GM23338 (cell line): ENCODE data around the gene GRIN2C. TPM values are rescaled to one million over a fixed set of nuclear protein-coding genes. Genes with fewer than 3 reads are reported as not detected.

Source experiments
- ATAC-seq: fragments of 200-7000 bp; cut with Tn5 transposase; 3 replicates; pipeline ENCODE4 v1.9.1; 2020
- DNase-seq: peaks from one replicate; pipeline ENCODE4 v3.0.0-alpha.2; 2015; ENCODE audit warnings: low spot score
- H2AFZ ChIP-seq: fragments of 200-600 bp; sonication (generic); 2 replicates; pipeline ENCODE4 v1.8.0; 2016; ENCODE audit warnings: antibody characterized with exemption, mild to moderate bottlenecking, moderate library complexity
- H3F3A ChIP-seq: fragments of 200-600 bp; sonication (generic); replicated peaks from 2 replicates; pipeline ENCODE4 v1.8.0; 2017; ENCODE audit warnings: antibody characterized with exemption, mixed run types, low read depth
- H3K27ac ChIP-seq: fragments of 200-600 bp; sonication (generic); 2 replicates; pipeline ENCODE4 v1.6.1; 2016; ENCODE audit warnings: low read depth
- H3K27me3 ChIP-seq: fragments of 200-600 bp; sonication (generic); 2 replicates; pipeline ENCODE4 v1.8.0; 2016; ENCODE audit warnings: mild to moderate bottlenecking, mixed run types, moderate library complexity; ENCODE audit not compliant: insufficient read depth
- H3K36me3 ChIP-seq: fragments of 200-600 bp; sonication (generic); 2 replicates; pipeline ENCODE4 v1.8.0; 2016; ENCODE audit warnings: mild to moderate bottlenecking; ENCODE audit not compliant: insufficient read depth
- H3K4me1 ChIP-seq: fragments of 200-600 bp; sonication (generic); 2 replicates; pipeline ENCODE4 v1.8.0; 2016; ENCODE audit warnings: mild to moderate bottlenecking, moderate library complexity; ENCODE audit not compliant: insufficient read depth
- H3K4me2 ChIP-seq: fragments of 200-600 bp; sonication (generic); 2 replicates; pipeline ENCODE4 v1.7.1; 2017; ENCODE audit warnings: mixed run types
- H3K4me3 ChIP-seq: fragments of 200-600 bp; sonication (generic); 2 replicates; pipeline ENCODE4 v1.6.1; 2016; ENCODE audit warnings: mixed run types
- H3K79me2 ChIP-seq: fragments of 200-600 bp; sonication (generic); replicated peaks from 2 replicates; pipeline ENCODE4 v1.8.0; 2017; ENCODE audit warnings: mild to moderate bottlenecking; ENCODE audit not compliant: insufficient read depth
- H3K9me2 ChIP-seq: fragments of 200-600 bp; sonication (generic); 2 replicates; pipeline ENCODE4 v1.8.0; 2017; ENCODE audit not compliant: insufficient read depth
- H4K20me1 ChIP-seq: fragments of 200-600 bp; sonication (generic); replicated peaks from 2 replicates; pipeline ENCODE4 v1.8.0; 2017; ENCODE audit warnings: mild to moderate bottlenecking; ENCODE audit not compliant: insufficient read depth
- H3K27ac Mint-ChIP-seq: 2 replicates; pipeline ENCODE4 v1.8.0; 2020; ENCODE audit warnings: inconsistent platforms, mild to moderate bottlenecking, moderate library complexity, mixed read lengths
- H3K27me3 Mint-ChIP-seq: 3 replicates; pipeline ENCODE4 v1.8.0; 2022; ENCODE audit warnings: low read depth, mild to moderate bottlenecking, moderate library complexity, mixed read lengths, inconsistent platforms; ENCODE audit not compliant: insufficient read depth, poor library complexity
- H3K36me3 Mint-ChIP-seq: 3 replicates; pipeline ENCODE4 v1.8.0; 2021; ENCODE audit warnings: low read depth, mild to moderate bottlenecking, inconsistent platforms, moderate library complexity, mixed read lengths
- H3K4me1 Mint-ChIP-seq: 3 replicates; pipeline ENCODE4 v1.8.0; 2020; ENCODE audit warnings: mild to moderate bottlenecking, inconsistent platforms, mixed read lengths
- H3K4me3 Mint-ChIP-seq: 3 replicates; pipeline ENCODE4 v1.8.0; 2021; ENCODE audit warnings: moderate library complexity, mild to moderate bottlenecking, inconsistent platforms, mixed read lengths
- H3K9me3 Mint-ChIP-seq: 3 replicates; pipeline ENCODE4 v1.8.0; 2020; ENCODE audit warnings: moderate library complexity, mild to moderate bottlenecking, inconsistent platforms, mixed read lengths
- EZH2phosphoT487 ChIP-seq: fragments of 200-600 bp; sonication (generic); IDR thresholded peaks from one replicate; pipeline ENCODE4 v1.8.1; 2018; ENCODE audit warnings: antibody characterized with exemption; ENCODE audit not compliant: unreplicated experiment
- JUNB ChIP-seq: IDR thresholded peaks from one replicate; pipeline ENCODE4 v1.6.1; 2016; ENCODE audit warnings: antibody characterized with exemption; ENCODE audit not compliant: unreplicated experiment
- NANOG ChIP-seq: IDR thresholded peaks from 2 replicates; pipeline ENCODE4 v1.6.1; 2016; ENCODE audit warnings: antibody characterized with exemption, borderline replicate concordance
- POLR2AphosphoS5 ChIP-seq: IDR thresholded peaks from 2 replicates; pipeline ENCODE4 v1.6.1; 2016; ENCODE audit warnings: antibody characterized with exemption, low read depth
- ZNF114 ChIP-seq: fragments of 250-450 bp; sonication (Bioruptor Pico); IDR thresholded peaks from 2 replicates; pipeline ENCODE4 v1.5.0; 2020; ENCODE audit warnings: mild to moderate bottlenecking, moderate library complexity
- ZNF331 ChIP-seq: fragments of 250-450 bp; sonication (Bioruptor Pico); IDR thresholded peaks from 2 replicates; pipeline ENCODE4 v1.5.0; 2020; ENCODE audit warnings: low read depth, mild to moderate bottlenecking, moderate library complexity
- polyA plus RNA-seq: library from polyadenylated mRNA; unstranded; fragments of >200 nt; fragmentation: Nextera tagmentation; extraction: Ambion mirVana; gene quantifications from 2 replicates; pipeline ENCODE4 v1.2.1, GENCODE V29; 2016
- total RNA-seq: library from RNA; depleted of rRNA; stranded (reverse); fragments of >200 nt; shearing (Covaris generic); gene quantifications from 2 replicates; pipeline ENCODE4 v1.2.3, GENCODE V29; 2014
- TF ChIP-seq, protein P1 (sequence below), 2 experiments: fragments of 200-600 bp in 1 of 2; sonication (generic) in 1 of 2; conservative IDR thresholded peaks; 2 replicates each; pipeline versions ENCODE4 v1.5.1 to v1.6.1; 2016 to 2017; ENCODE audit warnings: antibody characterized with exemption in 2 of 2, low read depth in 2 of 2, mild to moderate bottlenecking in 2 of 2, moderate library complexity in 1 of 2

GRIN2C gene
- total and polyA plus RNA-seq, 2 experiments from 2014 or later, result 0.10 to 0.19 TPM

DNA sequence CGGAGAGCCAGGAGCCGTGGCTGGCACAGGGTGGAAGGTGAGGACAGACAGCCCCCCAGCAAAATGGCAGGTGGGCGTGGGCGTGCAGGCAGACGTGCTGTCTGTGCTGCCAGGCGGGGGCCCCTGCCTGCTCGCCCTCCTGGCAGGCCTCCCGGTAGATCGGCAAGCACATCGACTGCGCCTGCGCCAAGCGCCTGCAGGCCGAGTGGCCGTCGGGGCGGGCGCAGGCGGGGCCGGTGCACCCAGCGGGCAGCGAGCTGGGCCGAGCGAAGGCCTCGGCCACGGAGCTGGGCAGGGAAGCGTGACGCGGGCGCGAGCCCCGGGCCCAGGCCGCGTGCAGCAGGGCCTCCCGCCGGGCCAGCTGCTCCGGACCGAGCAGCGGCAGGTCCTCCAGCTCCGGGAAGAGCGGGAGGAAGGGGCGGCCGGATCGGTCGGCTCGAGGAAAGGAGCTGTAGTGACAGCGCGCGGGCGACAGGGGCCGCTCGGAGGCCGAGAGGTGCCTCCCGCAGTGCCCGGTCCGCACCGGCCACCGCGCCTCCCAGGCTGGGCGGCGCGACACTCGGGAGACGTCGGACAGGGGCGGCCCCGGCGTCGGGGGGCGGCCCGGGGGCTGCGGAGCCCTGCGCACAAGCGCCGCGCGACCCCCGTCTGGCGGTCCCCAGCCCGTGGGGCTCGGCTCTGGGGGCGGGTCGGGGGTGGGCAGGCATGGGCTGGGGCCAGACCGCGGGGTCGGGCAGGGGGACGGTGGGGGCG is 16.9 kb downstream of the GRIN2C start (continued):
- TF ChIP-seq, protein P1, sequence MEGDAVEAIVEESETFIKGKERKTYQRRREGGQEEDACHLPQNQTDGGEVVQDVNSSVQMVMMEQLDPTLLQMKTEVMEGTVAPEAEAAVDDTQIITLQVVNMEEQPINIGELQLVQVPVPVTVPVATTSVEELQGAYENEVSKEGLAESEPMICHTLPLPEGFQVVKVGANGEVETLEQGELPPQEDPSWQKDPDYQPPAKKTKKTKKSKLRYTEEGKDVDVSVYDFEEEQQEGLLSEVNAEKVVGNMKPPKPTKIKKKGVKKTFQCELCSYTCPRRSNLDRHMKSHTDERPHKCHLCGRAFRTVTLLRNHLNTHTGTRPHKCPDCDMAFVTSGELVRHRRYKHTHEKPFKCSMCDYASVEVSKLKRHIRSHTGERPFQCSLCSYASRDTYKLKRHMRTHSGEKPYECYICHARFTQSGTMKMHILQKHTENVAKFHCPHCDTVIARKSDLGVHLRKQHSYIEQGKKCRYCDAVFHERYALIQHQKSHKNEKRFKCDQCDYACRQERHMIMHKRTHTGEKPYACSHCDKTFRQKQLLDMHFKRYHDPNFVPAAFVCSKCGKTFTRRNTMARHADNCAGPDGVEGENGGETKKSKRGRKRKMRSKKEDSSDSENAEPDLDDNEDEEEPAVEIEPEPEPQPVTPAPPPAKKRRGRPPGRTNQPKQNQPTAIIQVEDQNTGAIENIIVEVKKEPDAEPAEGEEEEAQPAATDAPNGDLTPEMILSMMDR (conservative IDR thresholded peaks at IDR 0.05; ENCODE audit: low read depth in 2 of 2), result peak in 1 of 2 experiments; percentile 76; a peak in 2 of 4 replicates
- TF ChIP-seq POLR2AphosphoS5, result 0 out of 2 replicates have a peak, but pooled peaks have one; percentile 28

DNA sequence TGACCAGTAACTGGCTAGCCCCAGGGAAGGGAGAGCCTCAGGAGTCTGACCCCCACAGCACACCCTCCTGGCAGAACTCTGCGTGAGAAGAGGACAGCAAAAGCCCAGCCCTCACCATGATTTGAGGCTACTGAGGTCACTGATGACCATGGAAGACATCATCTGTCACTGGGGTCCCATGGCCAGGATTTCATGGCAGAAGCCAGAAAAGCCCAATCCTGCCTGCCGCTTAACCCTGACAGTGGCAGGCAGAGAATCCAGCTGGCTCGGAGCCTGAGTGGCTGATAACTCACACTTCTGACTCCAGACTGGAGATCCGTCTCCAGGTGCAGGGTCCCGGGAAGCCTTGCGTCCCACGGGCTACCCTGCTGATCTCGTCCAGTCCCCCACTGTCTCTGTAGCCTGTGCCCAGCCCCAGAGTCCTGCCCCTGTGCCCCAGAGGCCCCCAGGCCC is 17.5 kb downstream of the GRIN2C start:
- Mint-ChIP-seq H3K36me3 (no peaks in the 10 kb centered on the region; the same call in 2 of the 3 replicates), H3K27me3 (peaks cover 45% of the 10 kb centered on the region), H3K9me3 (no peaks in the 10 kb centered on the region), H3K4me3 (peak overlapping the region; percentile 49; the same call in 2 of the 3 replicates), H3K4me1 (peaks cover 32% of the 10 kb centered on the region), H3K27ac (no peak overlapping the region)
- Histone ChIP-seq H3F3A (0 out of 2 replicates have a peak, but pooled peaks cover 7% of the 10 kb centered on the region), H3K27me3 (peaks cover 58% of the 10 kb centered on the region), H3K36me3 (no peaks in the 10 kb centered on the region), H2AFZ (no peak overlapping the region), H3K4me1 (peaks cover 10% of the 10 kb centered on the region; the same call in 1 of the 2 replicates), H3K4me2 (peak overlapping the region; percentile 76), H3K27ac (no peak overlapping the region), H3K4me3 (peak overlapping the region; percentile 52; the same call in 1 of the 2 replicates), H3K79me2 (no peaks in the 10 kb centered on the region), H3K9me2 (no peaks in the 10 kb centered on the region), H4K20me1 (peaks cover 5% of the 10 kb centered on the region; the same call in 1 of the 2 replicates)
- DNase-seq, result peak; percentile 23
- no peak for TF ChIP-seq JUNB
- TF ChIP-seq, protein P1 (conservative IDR thresholded peaks at IDR 0.05; ENCODE audit: low read depth in 2 of 2), result 0 out of 4 replicates have a peak, but pooled peaks of 1 of the 2 experiments have one; percentile 13
- ATAC-seq, result peak; percentile 14

DNA sequence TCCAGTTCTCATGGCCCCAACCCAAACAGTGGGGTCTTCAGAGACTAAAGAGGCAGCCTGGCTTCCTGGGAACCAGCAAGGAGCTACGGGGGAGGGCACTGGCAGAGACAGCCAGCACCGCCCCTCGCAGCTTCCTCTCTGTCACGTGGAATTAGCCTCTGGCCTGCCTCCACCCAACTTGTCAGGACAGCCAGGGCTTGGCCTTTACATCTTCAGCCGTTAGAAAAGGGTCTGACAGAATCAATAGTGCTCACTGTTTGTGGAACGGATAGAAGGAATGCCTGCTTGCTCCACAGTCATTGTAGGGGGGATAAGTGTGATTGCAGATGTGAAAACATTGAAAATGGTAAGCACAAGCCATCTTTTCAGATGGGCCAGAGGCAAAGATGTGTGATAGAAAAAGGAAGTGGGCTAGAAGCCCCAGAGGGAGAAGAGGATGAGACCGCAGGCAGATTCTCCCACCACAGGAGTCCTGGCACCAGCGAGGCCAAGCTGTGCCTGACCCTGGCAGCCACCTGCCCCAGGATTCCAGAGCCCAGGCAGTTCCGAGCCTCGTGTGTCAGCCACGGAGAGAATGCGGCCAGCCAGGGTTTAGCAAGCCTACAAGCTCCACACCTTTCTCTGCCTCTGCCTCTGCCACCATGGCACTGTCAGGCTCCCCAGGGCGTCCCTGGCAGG is 18.6 kb downstream of the GRIN2C start:
- ATAC-seq, result peak; percentile 16

More for the DNA sequence above, 18.6 kb downstream of the GRIN2C start:
- Histone ChIP-seq H3K4me2 (peak overlapping the region; percentile 51), H3F3A (0 out of 2 replicates have a peak, but pooled peaks cover 7% of the 10 kb centered on the region), H3K27me3 (peaks cover 50% of the 10 kb centered on the region), H4K20me1 (peaks cover 5% of the 10 kb centered on the region; the same call in 1 of the 2 replicates), H3K9me2 (no peaks in the 10 kb centered on the region), H3K27ac (no peak overlapping the region), H3K79me2 (no peaks in the 10 kb centered on the region), H3K4me1 (peaks cover 10% of the 10 kb centered on the region; the same call in 1 of the 2 replicates), H3K36me3 (no peaks in the 10 kb centered on the region), H3K4me3 (no peak overlapping the region), H2AFZ (no peak overlapping the region)
- H3K27me3 Mint-ChIP-seq, result peaks cover 36% of the 10 kb centered on the region
- peak; percentile 59 for DNase-seq
- peaks cover 32% of the 10 kb centered on the region for H3K4me1 Mint-ChIP-seq
- TF ChIP-seq POLR2AphosphoS5 (no peak; the same call in 1 of the 2 replicates), EZH2phosphoT487 (no peak), ZNF114 (CRISPR knock-in tag) (no peak), JUNB (no peak), NANOG (no peak), ZNF331 (CRISPR knock-in tag) (no peak)
- TF ChIP-seq, protein P1 (conservative IDR thresholded peaks at IDR 0.05; ENCODE audit: low read depth in 2 of 2), result no peak
- peak overlapping the region; percentile 1; the same call in 1 of the 3 replicates for H3K4me3 Mint-ChIP-seq
- H3K9me3 Mint-ChIP-seq, result no peaks in the 10 kb centered on the region
- no peaks in the 10 kb centered on the region; the same call in 2 of the 3 replicates for H3K36me3 Mint-ChIP-seq
- no peak overlapping the region for H3K27ac Mint-ChIP-seq
